GM10847 (cell line): ENCODE results near the gene ZDHHC11B.
"Not testable (repeated sequence)": the region's sequence is repeated elsewhere in the genome, so short reads cannot be mapped to it uniquely, and the experiment has no call there.

Experiments used
- POLR2A ChIP-seq: IDR thresholded peaks from 2 replicates; pipeline ENCODE4 v1.6.1; 2011; ENCODE audit not compliant: insufficient read length; ENCODE audit errors: extremely low read depth

The ZDHHC11B gene

GRCh38 chr5:749101-749670 is 35.3 kb downstream of the ZDHHC11B start:
- no peak for TF ChIP-seq POLR2A

- no peak for TF ChIP-seq POLR2A
These were observed 38.2 kb downstream of the ZDHHC11B start for GRCh38 chr5:746258-746761.

- TF ChIP-seq POLR2A, result no peak
These were observed 67.4 kb downstream of the ZDHHC11B start for GRCh38 chr5:717143-717542.

GRCh38 chr5:693271-694041 is 91.1 kb downstream of the ZDHHC11B start, which contains the start of gene TPPP:
Gene TPPP (minus strand): TSS chr5:693352. CDS start chr5:678060, 15,292 bp downstream.
- not testable (repeated sequence) for TF ChIP-seq POLR2A

- no peak for TF ChIP-seq POLR2A
These were observed 92.6 kb downstream of the ZDHHC11B start for GRCh38 chr5:691817-692528.

- TF ChIP-seq POLR2A, result no peak
These were observed 99.0 kb downstream of the ZDHHC11B start for GRCh38 chr5:685262-686171.

- TF ChIP-seq POLR2A, result no peak
These were observed 99.7 kb downstream of the ZDHHC11B start for GRCh38 chr5:684751-685216.

GRCh38 chr5:683551-684481 is 100.7 kb downstream of the ZDHHC11B start:
- TF ChIP-seq POLR2A, result no peak

GRCh38 chr5:677131-678101 is 107.1 kb downstream of the ZDHHC11B start:
- no peak for TF ChIP-seq POLR2A

- TF ChIP-seq POLR2A, result no peak
These were observed 107.8 kb downstream of the ZDHHC11B start for GRCh38 chr5:676699-677076.

GRCh38 chr5:675871-676698 is 108.4 kb downstream of the ZDHHC11B start:
- TF ChIP-seq POLR2A, result no peak
